HepG2 (cell line): ENCODE data around the gene RBM43. TPM values are rescaled to one million over a fixed set of nuclear protein-coding genes. Genes with fewer than 3 reads are reported as not detected.

Source experiments
- ASH2L ChIP-seq: fragments of 300-600, 200-600 bp; sonication (generic); IDR thresholded peaks from 2 replicates; pipeline ENCODE4 v1.7.0; 2017; ENCODE audit warnings: low read depth, mild to moderate bottlenecking, moderate library complexity, mixed read lengths, low read length; ENCODE audit not compliant: insufficient read length
- NFKB2 ChIP-seq: sonication (generic); formaldehyde crosslinking; IDR thresholded peaks from 2 replicates; pipeline ENCODE4 v1.4.0; 2020; ENCODE audit warnings: missing genetic modification reagents, borderline replicate concordance
- PAX8 ChIP-seq: sonication (generic); formaldehyde crosslinking; IDR thresholded peaks from 2 replicates; pipeline ENCODE4 v1.8.0; 2022; ENCODE audit warnings: mild to moderate bottlenecking, missing genetic modification reagents, borderline replicate concordance
- ZNF468 ChIP-seq: sonication (generic); formaldehyde crosslinking; IDR thresholded peaks from 2 replicates; pipeline ENCODE4 v1.8.0; 2022; ENCODE audit warnings: mild to moderate bottlenecking, moderate library complexity, missing genetic modification reagents
- ZNF782 ChIP-seq: sonication (generic); formaldehyde crosslinking; IDR thresholded peaks from 2 replicates; pipeline ENCODE4 v1.4.0; 2020; ENCODE audit warnings: missing genetic modification reagents, mild to moderate bottlenecking, borderline replicate concordance
- ZZZ3 ChIP-seq: sonication (generic); formaldehyde crosslinking; IDR thresholded peaks from 2 replicates; pipeline ENCODE4 v1.4.0; 2020; ENCODE audit warnings: missing genetic modification reagents, mild to moderate bottlenecking, borderline replicate concordance
- polyA plus RNA-seq, 8 experiments: library from polyadenylated mRNA; depleted of rRNA in 3 of 8; stranded (reverse) in 7 of 8; unstranded in 1 of 8; fragments of >200 nt; fragmentation: Illumina TruSeq in 4 of 8; extraction: Trizol in 4 of 8; gene quantifications; 2 replicates each; pipeline versions ENCODE4 v1.2.1 to v1.2.3, GENCODE V29; 2011 to 2016; ENCODE audit warnings: low read depth in 4 of 8, missing spikeins in 1 of 8, mixed read lengths in 1 of 8; ENCODE audit not compliant: insufficient read depth in 1 of 8
- total RNA-seq, 5 experiments: library from RNA; depleted of rRNA; stranded (reverse); fragments of >200 nt; fragmentation: Illumina TruSeq; extraction: Trizol; gene quantifications; 2 replicates each; pipeline ENCODE4 v1.2.3, GENCODE V29; 2016; ENCODE audit warnings: low read depth in 1 of 5
- TF ChIP-seq, protein P1 (sequence below): sonication (generic); formaldehyde crosslinking; IDR thresholded peaks from 2 replicates; pipeline ENCODE4 v1.5.1; 2020; ENCODE audit warnings: mild to moderate bottlenecking, missing genetic modification reagents
- TF ChIP-seq, protein P2 (sequence below): sonication (generic); formaldehyde crosslinking; IDR thresholded peaks from 2 replicates; pipeline ENCODE4 v1.4.0; 2020; ENCODE audit warnings: missing genetic modification reagents, borderline replicate concordance
- TF ChIP-seq, protein P3 (sequence below), 2 experiments: fragments of 450-650 bp in 1 of 2; sonication (generic) in 1 of 2; formaldehyde crosslinking in 1 of 2; IDR thresholded peaks; 2 replicates each; pipeline versions ENCODE4 v1.6.1 to v1.8.0; 2016 to 2022; ENCODE audit warnings: antibody characterized with exemption in 1 of 2, mild to moderate bottlenecking in 1 of 2, missing genetic modification reagents in 1 of 2

Gene RBM43
- total and polyA plus RNA-seq, 2 of the 13 experiments (the other 11 are each of a cell fraction or from before 2014, with no cell fraction given), result 0.31 to 0.70 TPM

DNA sequence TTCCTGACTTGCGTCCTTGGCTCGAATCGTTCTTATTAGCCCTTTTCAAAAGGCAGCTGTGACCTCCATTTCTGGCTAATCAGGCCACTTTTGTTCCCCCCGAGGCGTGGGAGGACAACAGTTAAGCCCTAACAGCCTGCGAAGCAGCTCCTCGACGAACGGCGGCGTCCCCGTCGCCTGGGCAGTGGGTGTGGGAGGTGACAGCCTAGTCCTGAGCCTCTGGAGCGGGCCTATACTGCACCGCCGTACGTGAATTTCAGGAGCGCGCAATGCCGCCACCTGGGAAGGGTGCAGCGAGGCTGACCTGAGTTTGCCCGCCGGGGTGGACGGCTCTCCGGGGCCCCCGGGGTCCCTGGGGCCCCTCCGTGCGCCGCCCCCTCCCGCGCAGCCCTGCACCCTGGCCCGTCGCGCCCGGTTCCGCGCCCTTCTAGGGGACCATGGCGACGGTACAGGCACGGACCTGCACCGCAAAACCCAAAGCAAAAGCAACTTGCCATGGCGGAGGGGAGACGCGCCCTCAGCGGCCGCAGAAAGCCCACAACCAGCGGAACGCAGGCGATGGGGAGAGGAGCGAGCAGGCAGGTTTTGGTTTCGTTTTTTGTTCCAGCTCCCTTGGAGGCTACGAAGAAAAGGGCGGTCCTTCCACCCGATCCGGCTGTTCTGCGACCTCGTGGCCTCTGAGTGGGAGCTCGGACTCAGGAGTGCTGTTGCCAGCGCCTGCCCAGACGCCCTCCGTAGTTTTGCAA lies at the start of gene RBM43 (continued):
- TF ChIP-seq ZNF782 (CRISPR knock-in tag) (peak; percentile 69; the same call in 1 of the 2 replicates), NFKB2 (CRISPR knock-in tag) (peak; percentile 81; the same call in 1 of the 2 replicates), ZNF468 (CRISPR knock-in tag) (no peak), ZZZ3 (no peak), PAX8 (peak; percentile 85; the same call in 1 of the 2 replicates), ASH2L (peak; percentile 81)
- TF ChIP-seq, protein P1, sequence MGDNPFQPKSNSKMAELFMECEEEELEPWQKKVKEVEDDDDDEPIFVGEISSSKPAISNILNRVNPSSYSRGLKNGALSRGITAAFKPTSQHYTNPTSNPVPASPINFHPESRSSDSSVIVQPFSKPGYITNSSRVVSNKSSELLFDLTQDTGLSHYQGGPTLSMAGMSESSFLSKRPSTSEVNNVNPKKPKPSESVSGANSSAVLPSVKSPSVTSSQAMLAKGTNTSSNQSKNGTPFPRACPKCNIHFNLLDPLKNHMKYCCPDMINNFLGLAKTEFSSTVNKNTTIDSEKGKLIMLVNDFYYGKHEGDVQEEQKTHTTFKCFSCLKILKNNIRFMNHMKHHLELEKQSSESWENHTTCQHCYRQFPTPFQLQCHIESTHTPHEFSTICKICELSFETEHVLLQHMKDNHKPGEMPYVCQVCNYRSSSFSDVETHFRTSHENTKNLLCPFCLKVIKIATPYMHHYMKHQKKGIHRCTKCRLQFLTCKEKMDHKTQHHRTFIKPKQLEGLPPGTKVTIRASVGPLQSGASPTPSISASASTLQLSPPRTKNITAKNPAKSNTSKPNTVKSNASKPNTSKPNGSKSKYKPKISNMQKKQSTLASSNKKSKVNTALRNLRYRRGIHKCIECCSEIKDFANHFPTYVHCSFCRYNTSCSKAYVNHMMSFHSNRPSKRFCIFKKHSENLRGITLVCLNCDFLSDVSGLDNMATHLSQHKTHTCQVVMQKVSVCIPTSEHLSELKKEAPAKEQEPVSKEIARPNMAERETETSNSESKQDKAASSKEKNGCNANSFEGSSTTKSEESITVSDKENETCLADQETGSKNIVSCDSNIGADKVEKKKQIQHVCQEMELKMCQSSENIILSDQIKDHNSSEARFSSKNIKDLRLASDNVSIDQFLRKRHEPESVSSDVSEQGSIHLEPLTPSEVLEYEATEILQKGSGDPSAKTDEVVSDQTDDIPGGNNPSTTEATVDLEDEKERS (CRISPR knock-in tag), result peak; percentile 85; the same call in 1 of the 2 replicates
- TF ChIP-seq, protein P2, sequence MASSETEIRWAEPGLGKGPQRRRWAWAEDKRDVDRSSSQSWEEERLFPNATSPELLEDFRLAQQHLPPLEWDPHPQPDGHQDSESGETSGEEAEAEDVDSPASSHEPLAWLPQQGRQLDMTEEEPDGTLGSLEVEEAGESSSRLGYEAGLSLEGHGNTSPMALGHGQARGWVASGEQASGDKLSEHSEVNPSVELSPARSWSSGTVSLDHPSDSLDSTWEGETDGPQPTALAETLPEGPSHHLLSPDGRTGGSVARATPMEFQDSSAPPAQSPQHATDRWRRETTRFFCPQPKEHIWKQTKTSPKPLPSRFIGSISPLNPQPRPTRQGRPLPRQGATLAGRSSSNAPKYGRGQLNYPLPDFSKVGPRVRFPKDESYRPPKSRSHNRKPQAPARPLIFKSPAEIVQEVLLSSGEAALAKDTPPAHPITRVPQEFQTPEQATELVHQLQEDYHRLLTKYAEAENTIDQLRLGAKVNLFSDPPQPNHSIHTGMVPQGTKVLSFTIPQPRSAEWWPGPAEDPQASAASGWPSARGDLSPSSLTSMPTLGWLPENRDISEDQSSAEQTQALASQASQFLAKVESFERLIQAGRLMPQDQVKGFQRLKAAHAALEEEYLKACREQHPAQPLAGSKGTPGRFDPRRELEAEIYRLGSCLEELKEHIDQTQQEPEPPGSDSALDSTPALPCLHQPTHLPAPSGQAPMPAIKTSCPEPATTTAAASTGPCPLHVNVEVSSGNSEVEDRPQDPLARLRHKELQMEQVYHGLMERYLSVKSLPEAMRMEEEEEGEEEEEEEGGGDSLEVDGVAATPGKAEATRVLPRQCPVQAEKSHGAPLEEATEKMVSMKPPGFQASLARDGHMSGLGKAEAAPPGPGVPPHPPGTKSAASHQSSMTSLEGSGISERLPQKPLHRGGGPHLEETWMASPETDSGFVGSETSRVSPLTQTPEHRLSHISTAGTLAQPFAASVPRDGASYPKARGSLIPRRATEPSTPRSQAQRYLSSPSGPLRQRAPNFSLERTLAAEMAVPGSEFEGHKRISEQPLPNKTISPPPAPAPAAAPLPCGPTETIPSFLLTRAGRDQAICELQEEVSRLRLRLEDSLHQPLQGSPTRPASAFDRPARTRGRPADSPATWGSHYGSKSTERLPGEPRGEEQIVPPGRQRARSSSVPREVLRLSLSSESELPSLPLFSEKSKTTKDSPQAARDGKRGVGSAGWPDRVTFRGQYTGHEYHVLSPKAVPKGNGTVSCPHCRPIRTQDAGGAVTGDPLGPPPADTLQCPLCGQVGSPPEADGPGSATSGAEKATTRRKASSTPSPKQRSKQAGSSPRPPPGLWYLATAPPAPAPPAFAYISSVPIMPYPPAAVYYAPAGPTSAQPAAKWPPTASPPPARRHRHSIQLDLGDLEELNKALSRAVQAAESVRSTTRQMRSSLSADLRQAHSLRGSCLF (CRISPR knock-in tag), result no peak
- TF ChIP-seq, protein P3, sequence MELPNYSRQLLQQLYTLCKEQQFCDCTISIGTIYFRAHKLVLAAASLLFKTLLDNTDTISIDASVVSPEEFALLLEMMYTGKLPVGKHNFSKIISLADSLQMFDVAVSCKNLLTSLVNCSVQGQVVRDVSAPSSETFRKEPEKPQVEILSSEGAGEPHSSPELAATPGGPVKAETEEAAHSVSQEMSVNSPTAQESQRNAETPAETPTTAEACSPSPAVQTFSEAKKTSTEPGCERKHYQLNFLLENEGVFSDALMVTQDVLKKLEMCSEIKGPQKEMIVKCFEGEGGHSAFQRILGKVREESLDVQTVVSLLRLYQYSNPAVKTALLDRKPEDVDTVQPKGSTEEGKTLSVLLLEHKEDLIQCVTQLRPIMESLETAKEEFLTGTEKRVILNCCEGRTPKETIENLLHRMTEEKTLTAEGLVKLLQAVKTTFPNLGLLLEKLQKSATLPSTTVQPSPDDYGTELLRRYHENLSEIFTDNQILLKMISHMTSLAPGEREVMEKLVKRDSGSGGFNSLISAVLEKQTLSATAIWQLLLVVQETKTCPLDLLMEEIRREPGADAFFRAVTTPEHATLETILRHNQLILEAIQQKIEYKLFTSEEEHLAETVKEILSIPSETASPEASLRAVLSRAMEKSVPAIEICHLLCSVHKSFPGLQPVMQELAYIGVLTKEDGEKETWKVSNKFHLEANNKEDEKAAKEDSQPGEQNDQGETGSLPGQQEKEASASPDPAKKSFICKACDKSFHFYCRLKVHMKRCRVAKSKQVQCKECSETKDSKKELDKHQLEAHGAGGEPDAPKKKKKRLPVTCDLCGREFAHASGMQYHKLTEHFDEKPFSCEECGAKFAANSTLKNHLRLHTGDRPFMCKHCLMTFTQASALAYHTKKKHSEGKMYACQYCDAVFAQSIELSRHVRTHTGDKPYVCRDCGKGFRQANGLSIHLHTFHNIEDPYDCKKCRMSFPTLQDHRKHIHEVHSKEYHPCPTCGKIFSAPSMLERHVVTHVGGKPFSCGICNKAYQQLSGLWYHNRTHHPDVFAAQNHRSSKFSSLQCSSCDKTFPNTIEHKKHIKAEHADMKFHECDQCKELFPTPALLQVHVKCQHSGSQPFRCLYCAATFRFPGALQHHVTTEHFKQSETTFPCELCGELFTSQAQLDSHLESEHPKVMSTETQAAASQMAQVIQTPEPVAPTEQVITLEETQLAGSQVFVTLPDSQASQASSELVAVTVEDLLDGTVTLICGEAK (IDR thresholded peaks at IDR 0.05), result no peak
- TF ChIP-seq, protein P3 (CRISPR knock-in tag; IDR thresholded peaks at IDR 0.05), result peak; percentile 74; the same call in 1 of the 2 replicates
